IMR-90 (cell line): ENCODE results near the gene SLC47A2. TPM values are rescaled to one million over a fixed set of nuclear protein-coding genes. Genes with fewer than 3 reads are reported as not detected.

Experiments
- ATAC-seq: fragments of 200-7000 bp; cut with Tn5 transposase; 2 replicates; pipeline ENCODE4 v1.9.1; 2020; ENCODE audit warnings: low read depth, mild to moderate bottlenecking, moderate library complexity
- BruUV-seq: library from RNA; stranded (reverse); fragments of 400-500 nt; replicated peaks from 2 replicates; lab custom pipeline; 2021; lab: Mats Ljungman, UMichigan
- CTCF ChIA-PET: fragments of 300-600 bp; formaldehyde crosslinking; extraction: SDS; loops from one replicate; lab custom pipeline; 2021; ENCODE audit warnings: antibody characterized with exemption; lab: Yijun Ruan, JAX
- POLR2A ChIA-PET: fragments of 300-600 bp; sonication (Branson Sonifier 250); formaldehyde crosslinking; loops from one replicate; lab custom pipeline; 2022; ENCODE audit warnings: antibody characterized with exemption; ENCODE audit not compliant: unreplicated experiment; lab: Charles Lee
- DNase-seq: peaks from one replicate; pipeline ENCODE4 v3.0.0; 2013
- H2AFZ ChIP-seq: replicated peaks from 2 replicates; pipeline ENCODE3; 2013; ENCODE audit warnings: low read length, mild to moderate bottlenecking; ENCODE audit not compliant: poor library complexity
- H2AK5ac ChIP-seq: 2 replicates; pipeline ENCODE4 v1.6.1; 2013; ENCODE audit warnings: low read depth, low read length, inconsistent platforms
- H2AK9ac ChIP-seq: replicated peaks from 2 replicates; pipeline ENCODE3; 2013; ENCODE audit warnings: mild to moderate bottlenecking, low read depth, low read length, moderate library complexity; ENCODE audit not compliant: poor library complexity
- H2BK120ac ChIP-seq: 2 replicates; pipeline ENCODE4 v1.6.1; 2013; ENCODE audit warnings: low read depth, low read length, inconsistent platforms
- H2BK15ac ChIP-seq: 3 replicates; pipeline ENCODE4 v1.6.1; 2013; ENCODE audit warnings: low read depth, low read length, inconsistent platforms
- H2BK20ac ChIP-seq: 2 replicates; pipeline ENCODE4 v1.6.1; 2013; ENCODE audit warnings: low read depth, mild to moderate bottlenecking, inconsistent platforms, low read length, moderate library complexity
- H2BK5ac ChIP-seq: 2 replicates; pipeline ENCODE4 v1.6.1; 2013; ENCODE audit warnings: mild to moderate bottlenecking, low read depth, low read length, inconsistent platforms; ENCODE audit not compliant: poor library complexity, severe bottlenecking
- H3K14ac ChIP-seq: replicated peaks from 2 replicates; pipeline ENCODE4 v1.6.1; 2013; ENCODE audit warnings: low read depth, low read length, inconsistent platforms
- H3K18ac ChIP-seq: 2 replicates; pipeline ENCODE4 v1.6.1; 2013; ENCODE audit warnings: low read depth, low read length, control low read depth
- H3K23ac ChIP-seq: 2 replicates; pipeline ENCODE4 v1.6.1; 2013; ENCODE audit warnings: low read depth, low read length, inconsistent platforms
- H3K27ac ChIP-seq: 2 replicates; pipeline ENCODE4 v1.5.1; 2013; ENCODE audit warnings: mild to moderate bottlenecking, control low read depth, low read length; ENCODE audit not compliant: insufficient read depth
- H3K27me3 ChIP-seq: 2 replicates; pipeline ENCODE4 v1.6.1; 2013; ENCODE audit warnings: low read length; ENCODE audit not compliant: control insufficient read depth, insufficient read depth
- H3K36me3 ChIP-seq: 2 replicates; pipeline ENCODE4 v1.6.1; 2013; ENCODE audit warnings: low read length, mixed read lengths; ENCODE audit not compliant: control insufficient read depth, insufficient read depth
- H3K4ac ChIP-seq: 2 replicates; pipeline ENCODE4 v1.6.1; 2013; ENCODE audit warnings: low read depth, low read length, inconsistent platforms
- H3K4me1 ChIP-seq: 2 replicates; pipeline ENCODE4 v1.6.1; 2013; ENCODE audit warnings: low read length, mixed read lengths; ENCODE audit not compliant: control insufficient read depth, insufficient read depth
- H3K4me2 ChIP-seq: 2 replicates; pipeline ENCODE4 v1.6.1; 2013; ENCODE audit warnings: low read depth, mild to moderate bottlenecking, control low read depth, low read length, moderate library complexity
- H3K4me3 ChIP-seq: 2 replicates; pipeline ENCODE4 v1.5.1; 2013; ENCODE audit warnings: low read depth, mild to moderate bottlenecking, control low read depth, low read length, moderate library complexity; ENCODE audit not compliant: insufficient read depth
- H3K56ac ChIP-seq: 2 replicates; pipeline ENCODE4 v1.6.1; 2013; ENCODE audit warnings: low read length, inconsistent platforms; ENCODE audit not compliant: insufficient read depth; ENCODE audit errors: extremely low read depth
- H3K79me1 ChIP-seq, 2 experiments: 2 replicates each; pipeline ENCODE4 v1.6.1; 2013; ENCODE audit warnings: low read length in 2 of 2, inconsistent platforms in 1 of 2, low read depth in 1 of 2
- H3K9ac ChIP-seq: 2 replicates; pipeline ENCODE4 v1.6.1; 2013; ENCODE audit warnings: low read depth, low read length, control low read depth
- H3K9me1 ChIP-seq: 2 replicates; pipeline ENCODE4 v1.6.1; 2013; ENCODE audit warnings: low read length, inconsistent platforms; ENCODE audit not compliant: insufficient read depth
- H3K9me3 ChIP-seq: 2 replicates; pipeline ENCODE4 v1.6.1; 2013; ENCODE audit warnings: low read length; ENCODE audit not compliant: control insufficient read depth, insufficient read depth
- H4K20me1 ChIP-seq: 2 replicates; pipeline ENCODE4 v1.6.1; 2013; ENCODE audit warnings: low read length, inconsistent platforms; ENCODE audit not compliant: insufficient read depth
- H4K5ac ChIP-seq: 2 replicates; pipeline ENCODE4 v1.6.1; 2013; ENCODE audit warnings: mild to moderate bottlenecking, low read depth, low read length, control low read depth
- H4K8ac ChIP-seq, 2 experiments: 2 replicates each; pipeline ENCODE4 v1.6.1; 2013; ENCODE audit warnings: low read depth in 2 of 2, low read length in 2 of 2, control low read depth in 1 of 2, inconsistent platforms in 1 of 2
- H4K91ac ChIP-seq: 2 replicates; pipeline ENCODE4 v1.6.1; 2013; ENCODE audit warnings: low read depth, low read length, inconsistent platforms; ENCODE audit not compliant: insufficient read depth
- BHLHE40 ChIP-seq: fragments of 150-350 bp; IDR thresholded peaks from 2 replicates; pipeline ENCODE4 v1.6.1; 2016; ENCODE audit warnings: mild to moderate bottlenecking, low read depth, low read length
- MAFK ChIP-seq: IDR thresholded peaks from 2 replicates; pipeline ENCODE4 v1.6.1; 2012; ENCODE audit warnings: low read depth, low read length, improper control_type of control experiment
- MAZ ChIP-seq: IDR thresholded peaks from 2 replicates; pipeline ENCODE4 v1.6.1; 2012; ENCODE audit warnings: low read depth, mild to moderate bottlenecking, low read length, improper control_type of control experiment, moderate library complexity, borderline replicate concordance
- NFE2L2 ChIP-seq: fragments of 150-350 bp; IDR thresholded peaks from 2 replicates; pipeline ENCODE4 v1.6.1; 2016; ENCODE audit warnings: low read depth, mild to moderate bottlenecking, low read length
- RCOR1 ChIP-seq: IDR thresholded peaks from 2 replicates; pipeline ENCODE4 v1.6.1; 2012; ENCODE audit warnings: mild to moderate bottlenecking, low read length, improper control_type of control experiment; ENCODE audit not compliant: insufficient replicate concordance
- SMC3 ChIP-seq: fragments of 150-350 bp; IDR thresholded peaks from 2 replicates; pipeline ENCODE4 v1.6.1; 2016; ENCODE audit warnings: low read depth, mild to moderate bottlenecking, antibody characterized with exemption, low read length, moderate library complexity
- USF2 ChIP-seq: fragments of 150-350 bp; IDR thresholded peaks from 2 replicates; pipeline ENCODE4 v1.6.1; 2017; ENCODE audit warnings: mild to moderate bottlenecking, antibody characterized with exemption, low read length, low read depth
- WGBS, 2 experiments: methylation state at CpG; one replicate each; pipeline versions ENCODE4 v1.1.5 to v1.1.7; 2013; ENCODE audit warnings: missing lambda C conversion rate in 2 of 2; ENCODE audit not compliant: insufficient read length in 1 of 2; ENCODE audit errors: extremely low coverage in 2 of 2; 5-methylcytosine and 5-hydroxymethylcytosine counted together
- dilution Hi-C: fragments of 300-500 bp; cut with HindIII; formaldehyde crosslinking; loops from one replicate; pipeline ENCODE4 v1.14.3; 2018; ENCODE audit warnings: low sequenced_read_pairs; ENCODE audit not compliant: unreplicated experiment
- in situ Hi-C: fragments of 300-500 bp; cut with MboI; formaldehyde crosslinking; loops from 3 replicates; pipeline ENCODE4 v1.14.3; 2019; ENCODE audit warnings: low sequenced_read_pairs, inconsistent platforms, mixed read lengths
- intact Hi-C: fragments of 100-400 bp; cut with micrococcal nuclease; formaldehyde crosslinking; loops from 2 replicates; pipeline ENCODE4 v1.10.0; 2022
- polyA plus RNA-seq, 3 experiments: library from polyadenylated mRNA; depleted of rRNA; stranded (reverse); fragments of >200 nt; gene quantifications; 2 replicates each; pipeline ENCODE4 v1.2.3, GENCODE V29; 2012; ENCODE audit warnings: low replicate concordance in 1 of 3
- total RNA-seq: library from RNA; depleted of rRNA; stranded (reverse); fragments of >200 nt; gene quantifications from 2 replicates; pipeline ENCODE4 v1.2.3, GENCODE V29; 2012

Gene SLC47A2
- total and polyA plus RNA-seq, 2 of the 4 experiments (the other 2 are of a cell fraction), result not detected

- no peaks in the 10 kb centered on the region for H4K20me1 ChIP-seq
- H3K56ac ChIP-seq, result no peak overlapping the region
- no peak overlapping the region for H4K91ac ChIP-seq
- WGBS, 2 experiments, result 65% methylated on average over 4 of the region's 9 CpGs; no CpG with 5 or more reads in 1 of the 2 experiments
- no peak overlapping the region for H3K4me2 ChIP-seq
- no peak overlapping the region for H2AK5ac ChIP-seq
- no peak overlapping the region for H3K27ac ChIP-seq
- H4K5ac ChIP-seq, result no peak overlapping the region
- H2AK9ac ChIP-seq, result no peak overlapping the region
- H3K9me1 ChIP-seq, result no peaks in the 10 kb centered on the region
- no peak overlapping the region for H3K23ac ChIP-seq
- no peak overlapping the region for H3K14ac ChIP-seq
- no peak overlapping the region for H2BK15ac ChIP-seq
- no peak overlapping the region for H2BK120ac ChIP-seq
- H3K4me3 ChIP-seq, result no peak overlapping the region
- no peak overlapping the region for H2AFZ ChIP-seq
- no peak overlapping the region for H3K9ac ChIP-seq
- BruUV-seq, result no TSS peak
- ATAC-seq, result no peak
- no peaks in the 10 kb centered on the region for H3K4me1 ChIP-seq
- POLR2A ChIA-PET, result no interaction called here
- 0 out of 2 replicates have a peak, but pooled peaks cover 2% of the 10 kb centered on the region for H3K9me3 ChIP-seq
- TF ChIP-seq SMC3 (no peak), USF2 (no peak), RCOR1 (no peak), BHLHE40 (no peak), MAFK (no peak), MAZ (no peak), NFE2L2 (no peak)
- H3K4ac ChIP-seq, result no peak overlapping the region
- intact Hi-C loops, result loop anchor here (5.0 kb wide), 1 partner anchor 383 kb away; the partner anchor contains the start of gene MAPK7
- no peak overlapping the region for H4K8ac ChIP-seq
- H3K27me3 ChIP-seq, result peaks cover 53% of the 10 kb centered on the region
- CTCF ChIA-PET, result interaction anchor here (1.0 kb wide), 1 partner anchor 248 kb away, joined by 3 read pairs; no protein-coding TSS in a partner anchor
- H3K18ac ChIP-seq, result no peak overlapping the region
- no peaks in the 10 kb centered on the region for H3K79me1 ChIP-seq
- no peak for DNase-seq
- no peak overlapping the region for H2BK5ac ChIP-seq
- no peak overlapping the region for H2BK20ac ChIP-seq
- in situ Hi-C loops, result loop anchor here (5.0 kb wide), 2 partner anchors 238 to 398 kb away; partner anchors contain the start of gene B9D1
- dilution Hi-C loops, result no loop called here
- no peaks in the 10 kb centered on the region for H3K36me3 ChIP-seq
Observed at GRCh38 chr17:19760746-19761145, 44.4 kb upstream of the SLC47A2 start.
